ENCODE data around the gene SLC16A1.

SLC16A1 gene

DNA sequence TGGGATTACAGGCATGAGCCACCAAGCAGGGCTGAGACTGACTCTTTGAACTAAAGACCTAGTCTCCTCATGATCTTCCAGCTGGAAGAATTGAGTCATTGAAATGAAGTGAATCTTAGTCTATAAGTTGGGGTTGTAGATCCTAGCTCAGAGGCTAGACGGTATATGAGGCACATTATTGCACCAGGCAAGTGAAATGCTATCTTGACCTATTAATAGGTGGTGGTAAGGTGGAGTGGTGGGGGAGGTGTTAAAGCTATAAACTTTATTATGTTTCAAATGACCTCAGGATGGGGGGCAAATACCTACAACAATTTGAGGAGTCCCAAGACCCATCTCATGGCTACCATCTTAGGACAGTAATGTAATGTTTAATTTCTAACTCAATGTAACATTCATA, 36.8 kb upstream of the SLC16A1 start:
- DNase-seq (ENCODE audit: low spot score), result no peak
- Histone ChIP-seq H3K36me3 (replicated peaks in 1 of 2; ENCODE audit: control insufficient read depth in 2 of 2, insufficient read depth in 2 of 2, low read length in 2 of 2) (peaks cover 0 to 13% of the 10 kb centered on the region in 2 donors), H3K4me2 (ENCODE audit: insufficient read depth, low read length, poor library complexity, severe bottlenecking) (no peak overlapping the region), H3K27me3 (ENCODE audit: control insufficient read depth in 3 of 3, insufficient read depth in 3 of 3, low read depth in 1 of 3, low read length in 3 of 3) (no peaks in the 10 kb centered on the region), H3K9ac (ENCODE audit: low read depth, low read length, poor library complexity) (no peak overlapping the region), H3K79me1 (ENCODE audit: low read depth, low read length) (no peaks in the 10 kb centered on the region), H4K91ac (ENCODE audit: low read depth, low read length, poor library complexity) (no peak overlapping the region), H2AK5ac (ENCODE audit: low read depth, low read length) (no peak overlapping the region), H4K8ac (ENCODE audit: low read depth, low read length) (no peak overlapping the region), H3K4me1 (ENCODE audit: control insufficient read depth in 2 of 2, insufficient read depth in 1 of 2, low read depth in 1 of 2, low read length in 2 of 2) (no peaks in the 10 kb centered on the region), H3K9me3 (replicated peaks in 1 of 2; ENCODE audit: control insufficient read depth in 2 of 2, insufficient read depth in 1 of 2, low read depth in 1 of 2, low read length in 2 of 2) (no peaks in the 10 kb centered on the region), H3K18ac (ENCODE audit: low read length) (no peak overlapping the region), H2BK5ac (ENCODE audit: low read length) (no peak overlapping the region), H2BK12ac (ENCODE audit: low read length) (no peak overlapping the region), H3K23ac (ENCODE audit: low read depth, low read length, poor library complexity) (no peak overlapping the region), H3K27ac (replicated peaks; ENCODE audit: low read length) (no peak overlapping the region), H3K4ac (ENCODE audit: low read length) (no peak overlapping the region), H3K14ac (ENCODE audit: low read length) (no peak overlapping the region), H2AFZ (ENCODE audit: low read length) (no peak overlapping the region), H2BK15ac (ENCODE audit: low read length) (no peak overlapping the region), H2BK120ac (ENCODE audit: low read depth, low read length) (no peak overlapping the region), H3K4me3 (ENCODE audit: low read length in 2 of 2) (no peak overlapping the region)
- no CpG with 5 or more reads among the region's 1 CpG for WGBS, 2 donors (ENCODE audit: extremely low coverage in 2 of 2, insufficient read length in 2 of 2, insufficient replicate concordance in 1 of 2)

DNA sequence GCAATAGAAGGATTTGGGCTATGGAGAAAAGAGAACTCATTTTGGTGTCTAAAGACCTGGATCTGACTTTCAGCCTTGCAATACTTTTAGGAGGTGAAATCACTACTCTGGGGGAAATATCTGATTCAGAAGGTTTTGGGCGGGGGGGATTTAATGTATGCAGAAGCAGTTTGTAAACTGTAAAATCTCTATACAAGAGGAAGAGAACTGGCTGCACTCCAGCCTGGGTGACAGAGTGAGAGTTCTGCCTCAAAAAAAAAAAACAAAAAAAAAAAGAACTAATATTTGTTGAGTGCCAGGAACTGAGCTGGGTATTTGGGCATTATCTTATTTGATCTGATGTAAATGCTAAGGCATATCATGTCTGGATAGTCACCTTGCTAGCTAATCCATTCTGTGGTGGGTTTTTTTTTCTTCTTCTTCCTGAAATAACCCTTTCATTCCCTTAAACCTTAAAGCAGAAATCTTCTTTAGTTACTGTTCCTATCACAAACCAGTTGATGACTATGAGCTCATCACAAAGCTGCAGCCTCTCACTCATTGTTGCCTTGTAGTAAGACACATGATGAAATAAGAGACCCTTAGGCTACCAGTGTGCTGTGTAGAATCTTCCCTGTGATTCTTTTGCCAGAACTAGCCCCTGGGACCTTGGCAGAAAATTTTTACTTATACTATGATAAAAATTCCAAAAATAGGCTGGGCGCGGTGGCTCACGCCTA, 35.6 kb upstream of the SLC16A1 start:
- WGBS, 2 donors (ENCODE audit: extremely low coverage in 2 of 2, insufficient read length in 2 of 2, insufficient replicate concordance in 1 of 2), result no CpG with 5 or more reads among the region's 4 CpGs

DNA sequence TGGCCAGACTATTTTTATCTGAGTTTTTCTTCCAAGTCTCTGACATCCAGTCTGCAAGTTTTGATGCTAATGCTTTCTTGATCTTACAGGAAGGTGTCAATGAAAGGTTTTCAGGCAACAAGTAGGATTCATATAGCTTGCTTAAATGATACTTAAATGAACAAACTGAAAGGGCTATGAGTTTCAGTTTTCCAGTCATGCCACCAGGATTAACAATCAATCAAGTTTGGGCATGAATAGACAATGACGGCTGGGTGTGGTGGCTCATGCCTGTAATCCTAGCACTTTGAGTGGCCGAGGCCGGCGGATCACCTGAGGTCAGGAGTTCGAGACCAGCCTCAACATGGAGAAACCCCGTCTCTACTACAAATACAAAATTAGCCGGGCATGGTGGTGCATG, 34.3 kb upstream of the SLC16A1 start:
- no peak overlapping the region for H3K18ac ChIP-seq (ENCODE audit: low read length)
- H3K4me2 ChIP-seq (ENCODE audit: insufficient read depth, low read length, poor library complexity, severe bottlenecking), result no peak overlapping the region
- no peak overlapping the region for H2BK12ac ChIP-seq (ENCODE audit: low read length)
- H4K91ac ChIP-seq (ENCODE audit: low read depth, low read length, poor library complexity), result no peak overlapping the region
- no peaks in the 10 kb centered on the region for H3K27me3 ChIP-seq (ENCODE audit: control insufficient read depth in 3 of 3, insufficient read depth in 3 of 3, low read depth in 1 of 3, low read length in 3 of 3)
- no peak overlapping the region for H3K14ac ChIP-seq (ENCODE audit: low read length)
- H3K79me1 ChIP-seq (ENCODE audit: low read depth, low read length), result peaks cover 2% of the 10 kb centered on the region
- no peak overlapping the region for H3K27ac ChIP-seq (replicated peaks; ENCODE audit: low read length)
- H2AFZ ChIP-seq (ENCODE audit: low read length), result no peak overlapping the region
- no peaks in the 10 kb centered on the region for H3K36me3 ChIP-seq (replicated peaks in 1 of 2; ENCODE audit: control insufficient read depth in 2 of 2, insufficient read depth in 2 of 2, low read length in 2 of 2)
- no CpG with 5 or more reads among the region's 7 CpGs for WGBS, 2 donors (ENCODE audit: extremely low coverage in 2 of 2, insufficient read length in 2 of 2, insufficient replicate concordance in 1 of 2)
- no peak overlapping the region for H2BK5ac ChIP-seq (ENCODE audit: low read length)
- DNase-seq (ENCODE audit: low spot score), result no peak
- no peak overlapping the region for H3K23ac ChIP-seq (ENCODE audit: low read depth, low read length, poor library complexity)
- no peak overlapping the region for H3K4me3 ChIP-seq (ENCODE audit: low read length in 2 of 2)
- no peak overlapping the region for H2BK120ac ChIP-seq (ENCODE audit: low read depth, low read length)
- no peak overlapping the region for H2BK15ac ChIP-seq (ENCODE audit: low read length)
- H3K9me3 ChIP-seq (replicated peaks in 1 of 2; ENCODE audit: control insufficient read depth in 2 of 2, insufficient read depth in 1 of 2, low read depth in 1 of 2, low read length in 2 of 2), result no peaks in the 10 kb centered on the region
- no peak overlapping the region for H3K4ac ChIP-seq (ENCODE audit: low read length)
- no peak overlapping the region for H3K9ac ChIP-seq (ENCODE audit: low read depth, low read length, poor library complexity)
- H4K8ac ChIP-seq (ENCODE audit: low read depth, low read length), result no peak overlapping the region
- H2AK5ac ChIP-seq (ENCODE audit: low read depth, low read length), result no peak overlapping the region
- peaks cover 0 to 1% of the 10 kb centered on the region in 2 donors for H3K4me1 ChIP-seq (ENCODE audit: control insufficient read depth in 2 of 2, insufficient read depth in 1 of 2, low read depth in 1 of 2, low read length in 2 of 2)

More for the DNA sequence above, 35.6 kb upstream of the SLC16A1 start:
- DNase-seq (ENCODE audit: low spot score), result no peak
- Histone ChIP-seq H3K27me3 (ENCODE audit: control insufficient read depth in 3 of 3, insufficient read depth in 3 of 3, low read depth in 1 of 3, low read length in 3 of 3) (no peaks in the 10 kb centered on the region), H3K9ac (ENCODE audit: low read depth, low read length, poor library complexity) (no peak overlapping the region), H4K91ac (ENCODE audit: low read depth, low read length, poor library complexity) (no peak overlapping the region), H2BK120ac (ENCODE audit: low read depth, low read length) (no peak overlapping the region), H2BK12ac (ENCODE audit: low read length) (no peak overlapping the region), H3K23ac (ENCODE audit: low read depth, low read length, poor library complexity) (no peak overlapping the region), H3K4me3 (ENCODE audit: low read length in 2 of 2) (no peak overlapping the region), H2AFZ (ENCODE audit: low read length) (no peak overlapping the region), H2BK15ac (ENCODE audit: low read length) (no peak overlapping the region), H3K4ac (ENCODE audit: low read length) (no peak overlapping the region), H3K79me1 (ENCODE audit: low read depth, low read length) (no peaks in the 10 kb centered on the region), H2BK5ac (ENCODE audit: low read length) (no peak overlapping the region), H3K27ac (replicated peaks; ENCODE audit: low read length) (no peak overlapping the region), H3K18ac (ENCODE audit: low read length) (no peak overlapping the region), H3K4me2 (ENCODE audit: insufficient read depth, low read length, poor library complexity, severe bottlenecking) (no peak overlapping the region), H3K36me3 (replicated peaks in 1 of 2; ENCODE audit: control insufficient read depth in 2 of 2, insufficient read depth in 2 of 2, low read length in 2 of 2) (peaks cover 0 to 7% of the 10 kb centered on the region in 2 donors), H3K4me1 (ENCODE audit: control insufficient read depth in 2 of 2, insufficient read depth in 1 of 2, low read depth in 1 of 2, low read length in 2 of 2) (no peaks in the 10 kb centered on the region), H2AK5ac (ENCODE audit: low read depth, low read length) (no peak overlapping the region), H4K8ac (ENCODE audit: low read depth, low read length) (no peak overlapping the region), H3K9me3 (replicated peaks in 1 of 2; ENCODE audit: control insufficient read depth in 2 of 2, insufficient read depth in 1 of 2, low read depth in 1 of 2, low read length in 2 of 2) (no peaks in the 10 kb centered on the region), H3K14ac (ENCODE audit: low read length) (no peak overlapping the region)

DNA sequence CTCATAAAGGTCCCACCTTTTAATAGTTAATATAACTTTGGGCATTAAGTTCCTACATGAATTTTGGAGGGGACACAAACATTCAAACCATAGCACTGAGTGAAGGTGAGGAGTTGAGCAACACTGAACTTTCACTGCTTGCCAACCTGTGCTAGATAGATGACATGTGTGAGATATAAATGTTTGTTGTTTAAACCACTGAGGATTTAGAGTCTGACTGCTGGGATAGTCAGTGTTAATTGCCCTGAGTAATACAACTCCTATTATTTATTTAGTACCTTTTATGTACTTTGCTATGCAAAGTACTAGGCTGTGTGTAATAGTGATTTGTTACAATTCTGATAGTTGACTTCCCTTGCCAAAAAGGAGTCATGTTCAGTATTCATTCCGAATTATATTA, 32.4 kb upstream of the SLC16A1 start:
- Histone ChIP-seq H3K27me3 (ENCODE audit: control insufficient read depth in 3 of 3, insufficient read depth in 3 of 3, low read depth in 1 of 3, low read length in 3 of 3) (no peaks in the 10 kb centered on the region), H3K79me1 (ENCODE audit: low read depth, low read length) (peaks cover 2% of the 10 kb centered on the region), H3K27ac (replicated peaks; ENCODE audit: low read length) (no peak overlapping the region), H3K36me3 (replicated peaks in 1 of 2; ENCODE audit: control insufficient read depth in 2 of 2, insufficient read depth in 2 of 2, low read length in 2 of 2) (no peaks in the 10 kb centered on the region), H2BK12ac (ENCODE audit: low read length) (no peak overlapping the region), H3K9me3 (replicated peaks in 1 of 2; ENCODE audit: control insufficient read depth in 2 of 2, insufficient read depth in 1 of 2, low read depth in 1 of 2, low read length in 2 of 2) (no peaks in the 10 kb centered on the region), H2BK15ac (ENCODE audit: low read length) (no peak overlapping the region), H2AFZ (ENCODE audit: low read length) (no peak overlapping the region), H3K9ac (ENCODE audit: low read depth, low read length, poor library complexity) (no peak overlapping the region), H3K18ac (ENCODE audit: low read length) (no peak overlapping the region), H3K4ac (ENCODE audit: low read length) (no peak overlapping the region), H3K14ac (ENCODE audit: low read length) (no peak overlapping the region), H3K4me2 (ENCODE audit: insufficient read depth, low read length, poor library complexity, severe bottlenecking) (no peak overlapping the region), H4K91ac (ENCODE audit: low read depth, low read length, poor library complexity) (no peak overlapping the region), H4K8ac (ENCODE audit: low read depth, low read length) (no peak overlapping the region), H2BK120ac (ENCODE audit: low read depth, low read length) (no peak overlapping the region), H3K4me3 (ENCODE audit: low read length in 2 of 2) (no peak overlapping the region), H2AK5ac (ENCODE audit: low read depth, low read length) (no peak overlapping the region), H3K4me1 (ENCODE audit: control insufficient read depth in 2 of 2, insufficient read depth in 1 of 2, low read depth in 1 of 2, low read length in 2 of 2) (peaks cover 0 to 5% of the 10 kb centered on the region in 2 donors), H2BK5ac (ENCODE audit: low read length) (no peak overlapping the region), H3K23ac (ENCODE audit: low read depth, low read length, poor library complexity) (no peak overlapping the region)
- DNase-seq (ENCODE audit: low spot score), result no peak
- no CpG with 5 or more reads among the region's 1 CpG for WGBS, 2 donors (ENCODE audit: extremely low coverage in 2 of 2, insufficient read length in 2 of 2, insufficient replicate concordance in 1 of 2)

All from neuronal stem cell (in vitro differentiated cells).